ENCODE measurements around the gene CADM3.

DNA sequence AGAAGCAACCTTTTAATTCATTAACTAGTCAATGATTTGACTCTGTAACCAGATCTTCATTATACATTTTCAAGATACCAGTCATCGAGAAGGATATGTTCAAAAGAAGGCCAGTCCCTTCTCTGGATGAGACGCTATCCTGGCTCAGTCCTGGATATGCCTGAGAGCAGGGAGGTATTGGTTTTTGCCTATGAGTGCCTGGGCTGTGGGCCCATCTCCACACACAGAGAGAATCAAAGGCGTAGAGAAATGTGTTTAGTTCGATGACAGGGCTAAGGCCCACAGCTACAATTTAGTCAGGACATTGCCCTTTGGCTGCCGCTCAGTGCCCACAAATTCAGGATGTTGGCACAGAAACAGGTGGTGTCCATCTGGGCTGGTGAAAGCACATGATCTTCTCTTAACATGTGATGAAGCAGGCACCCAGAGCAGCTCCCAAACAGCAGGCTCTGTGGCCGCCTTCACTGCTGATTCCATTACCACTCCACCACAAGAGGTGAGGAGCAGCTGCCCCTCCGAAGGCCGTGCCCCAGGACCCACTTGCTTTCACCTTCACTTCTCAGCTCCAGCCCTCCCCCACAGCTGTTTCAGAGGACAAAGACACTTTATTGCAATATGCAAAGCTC lies 58.0 kb downstream of the CADM3 start:
- TF ChIP-seq, protein P1, sequence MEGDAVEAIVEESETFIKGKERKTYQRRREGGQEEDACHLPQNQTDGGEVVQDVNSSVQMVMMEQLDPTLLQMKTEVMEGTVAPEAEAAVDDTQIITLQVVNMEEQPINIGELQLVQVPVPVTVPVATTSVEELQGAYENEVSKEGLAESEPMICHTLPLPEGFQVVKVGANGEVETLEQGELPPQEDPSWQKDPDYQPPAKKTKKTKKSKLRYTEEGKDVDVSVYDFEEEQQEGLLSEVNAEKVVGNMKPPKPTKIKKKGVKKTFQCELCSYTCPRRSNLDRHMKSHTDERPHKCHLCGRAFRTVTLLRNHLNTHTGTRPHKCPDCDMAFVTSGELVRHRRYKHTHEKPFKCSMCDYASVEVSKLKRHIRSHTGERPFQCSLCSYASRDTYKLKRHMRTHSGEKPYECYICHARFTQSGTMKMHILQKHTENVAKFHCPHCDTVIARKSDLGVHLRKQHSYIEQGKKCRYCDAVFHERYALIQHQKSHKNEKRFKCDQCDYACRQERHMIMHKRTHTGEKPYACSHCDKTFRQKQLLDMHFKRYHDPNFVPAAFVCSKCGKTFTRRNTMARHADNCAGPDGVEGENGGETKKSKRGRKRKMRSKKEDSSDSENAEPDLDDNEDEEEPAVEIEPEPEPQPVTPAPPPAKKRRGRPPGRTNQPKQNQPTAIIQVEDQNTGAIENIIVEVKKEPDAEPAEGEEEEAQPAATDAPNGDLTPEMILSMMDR (conservative IDR thresholded peaks at IDR 0.05), result no peak
- TF ChIP-seq EZH2 (IDR thresholded peaks at IDR 0.05; ENCODE audit: low read depth), result no peak

Data from PC-9 (cell line).